ENCODE data around the gene FAM120AOS.
A peak's percentile ranks its signal among the peaks of the same experiment; 100 is the strongest.

FAM120AOS gene

DNA sequence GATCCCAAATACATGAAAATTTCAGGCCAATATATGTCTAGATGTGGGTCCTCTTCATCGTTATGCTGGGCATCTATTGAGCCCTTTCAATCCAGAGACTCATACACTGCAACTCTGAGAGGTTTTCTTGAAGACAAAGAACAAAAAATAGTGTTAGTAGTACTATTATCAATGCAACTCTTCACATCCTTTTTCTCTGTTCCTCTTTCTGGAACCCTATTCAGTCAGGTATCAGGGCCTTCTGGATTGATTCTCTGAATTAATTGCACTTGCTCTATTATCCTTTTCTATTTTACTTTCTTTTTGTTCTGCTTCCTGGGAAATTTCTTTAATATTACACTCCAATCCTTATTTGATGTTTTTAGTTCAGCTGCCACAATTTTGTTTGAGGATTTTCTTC, 20.4 kb downstream of the FAM120AOS start:
- H3K4me2 ChIP-seq (ENCODE audit: low read length): peak overlapping the region; percentile 12

DNA sequence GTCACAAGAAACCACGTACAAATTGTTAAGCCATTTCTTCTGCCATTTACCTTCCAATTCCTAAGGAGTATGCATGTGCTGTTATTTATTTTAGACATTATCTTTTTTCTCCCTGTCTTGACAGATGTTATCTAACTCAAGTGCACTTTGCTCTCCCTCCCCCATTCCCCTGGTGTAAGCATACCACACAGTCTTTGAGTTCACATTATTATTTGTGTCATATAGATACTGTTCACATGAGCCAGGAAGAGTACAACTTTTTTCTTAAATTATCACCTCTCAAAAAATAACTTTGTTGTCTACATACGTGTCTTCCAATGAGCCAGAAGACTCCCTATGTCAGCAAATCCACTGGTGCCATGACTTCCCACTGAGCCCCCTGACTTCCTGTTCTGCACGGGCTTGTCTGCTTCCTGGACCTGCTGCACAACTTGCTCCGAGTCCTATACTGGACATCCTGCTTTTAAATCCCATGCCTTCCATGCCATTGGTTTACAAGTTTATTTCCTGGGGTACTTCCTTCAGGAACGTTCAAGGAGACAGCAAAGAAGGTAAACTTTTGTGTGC, 21.8 kb downstream of the FAM120AOS start:
- no peak overlapping the region for H3K4me2 ChIP-seq (ENCODE audit: low read length)

More for the DNA sequence above, 20.4 kb downstream of the FAM120AOS start:
- H3K9me3 ChIP-seq (ENCODE audit: insufficient read depth, low read length): no peaks in the 10 kb centered on the region
- H4K20me1 ChIP-seq (ENCODE audit: insufficient read depth, low read length): no peaks in the 10 kb centered on the region
- no peak overlapping the region for H2AFZ ChIP-seq (ENCODE audit: low read depth, low read length)
- H3K4me1 ChIP-seq (ENCODE audit: low read length): peaks cover 8% of the 10 kb centered on the region
- no peaks in the 10 kb centered on the region for H3K27me3 ChIP-seq (ENCODE audit: low read depth, low read length)
- H3K79me2 ChIP-seq (ENCODE audit: low read length): no peaks in the 10 kb centered on the region
- H3K27ac ChIP-seq (ENCODE audit: low read length): no peak overlapping the region
- TF ChIP-seq, protein P1, sequence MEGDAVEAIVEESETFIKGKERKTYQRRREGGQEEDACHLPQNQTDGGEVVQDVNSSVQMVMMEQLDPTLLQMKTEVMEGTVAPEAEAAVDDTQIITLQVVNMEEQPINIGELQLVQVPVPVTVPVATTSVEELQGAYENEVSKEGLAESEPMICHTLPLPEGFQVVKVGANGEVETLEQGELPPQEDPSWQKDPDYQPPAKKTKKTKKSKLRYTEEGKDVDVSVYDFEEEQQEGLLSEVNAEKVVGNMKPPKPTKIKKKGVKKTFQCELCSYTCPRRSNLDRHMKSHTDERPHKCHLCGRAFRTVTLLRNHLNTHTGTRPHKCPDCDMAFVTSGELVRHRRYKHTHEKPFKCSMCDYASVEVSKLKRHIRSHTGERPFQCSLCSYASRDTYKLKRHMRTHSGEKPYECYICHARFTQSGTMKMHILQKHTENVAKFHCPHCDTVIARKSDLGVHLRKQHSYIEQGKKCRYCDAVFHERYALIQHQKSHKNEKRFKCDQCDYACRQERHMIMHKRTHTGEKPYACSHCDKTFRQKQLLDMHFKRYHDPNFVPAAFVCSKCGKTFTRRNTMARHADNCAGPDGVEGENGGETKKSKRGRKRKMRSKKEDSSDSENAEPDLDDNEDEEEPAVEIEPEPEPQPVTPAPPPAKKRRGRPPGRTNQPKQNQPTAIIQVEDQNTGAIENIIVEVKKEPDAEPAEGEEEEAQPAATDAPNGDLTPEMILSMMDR (IDR thresholded peaks at IDR 0.05; ENCODE audit: low read depth, low read length): no peak
- TF ChIP-seq EZH2phosphoT487 (IDR thresholded peaks at IDR 0.05; ENCODE audit: low read depth): no peak
- H3K4me3 ChIP-seq (ENCODE audit: low read length): no peak overlapping the region
- H3K36me3 ChIP-seq (replicated peaks; ENCODE audit: low read depth, low read length): no peaks in the 10 kb centered on the region
- H3K9ac ChIP-seq (ENCODE audit: low read length): no peak overlapping the region

DNA sequence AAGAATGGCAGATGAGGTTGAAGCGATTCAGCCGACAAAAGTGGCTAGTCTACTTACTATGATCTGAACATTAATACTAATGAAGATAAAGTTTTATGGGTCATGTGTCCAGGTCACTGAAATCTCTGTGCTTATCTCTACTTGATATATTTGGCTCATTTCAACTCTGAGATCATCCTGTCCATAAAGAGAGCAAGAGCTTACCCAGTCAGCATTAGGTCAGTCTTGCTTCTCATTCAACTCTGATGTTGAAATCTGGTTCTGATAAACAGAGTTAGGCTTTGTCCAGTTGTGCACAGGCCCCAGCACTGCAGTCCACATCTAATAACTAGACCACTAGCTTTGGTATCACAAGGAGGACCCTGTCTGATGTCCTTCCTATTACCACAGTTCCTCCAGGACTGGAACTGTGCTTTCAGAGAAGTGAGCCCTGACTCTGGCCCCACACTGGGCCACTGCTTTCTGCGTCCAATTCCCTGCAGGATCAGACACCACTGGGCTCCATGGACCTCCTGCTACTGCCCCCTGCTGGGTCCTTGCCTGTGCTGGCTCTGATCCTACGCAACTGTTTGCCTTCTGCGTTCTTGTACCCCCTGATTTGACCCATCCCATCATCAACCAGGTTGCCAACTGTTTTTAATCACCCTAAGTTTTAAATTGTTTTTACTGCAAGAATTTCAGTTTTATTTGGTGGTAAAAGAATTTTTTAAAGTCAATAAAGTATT, 25.6 kb downstream of the FAM120AOS start:
- no peaks in the 10 kb centered on the region for H4K20me1 ChIP-seq (ENCODE audit: insufficient read depth, low read length)
- H3K9ac ChIP-seq (ENCODE audit: low read length): no peak overlapping the region
- H3K4me1 ChIP-seq (ENCODE audit: low read length): peaks cover 2% of the 10 kb centered on the region
- H3K79me2 ChIP-seq (ENCODE audit: low read length): no peaks in the 10 kb centered on the region
- H3K9me3 ChIP-seq (ENCODE audit: insufficient read depth, low read length): no peaks in the 10 kb centered on the region; the same call in 1 of the 2 replicates
- no peak overlapping the region for H3K4me3 ChIP-seq (ENCODE audit: low read length)
- no peak overlapping the region for H2AFZ ChIP-seq (ENCODE audit: low read depth, low read length)
- no peak overlapping the region for H3K4me2 ChIP-seq (ENCODE audit: low read length)
- TF ChIP-seq, protein P1 (IDR thresholded peaks at IDR 0.05; ENCODE audit: low read depth, low read length): peak; percentile 17; the same call in 1 of the 2 replicates
- TF ChIP-seq EZH2phosphoT487 (IDR thresholded peaks at IDR 0.05; ENCODE audit: low read depth): no peak
- no peaks in the 10 kb centered on the region for H3K36me3 ChIP-seq (replicated peaks; ENCODE audit: low read depth, low read length)
- H3K27ac ChIP-seq (ENCODE audit: low read length): no peak overlapping the region
- 0 out of 2 replicates have a peak, but pooled peaks cover 8% of the 10 kb centered on the region for H3K27me3 ChIP-seq (ENCODE audit: low read depth, low read length)

More for the DNA sequence above, 21.8 kb downstream of the FAM120AOS start:
- TF ChIP-seq EZH2phosphoT487 (IDR thresholded peaks at IDR 0.05; ENCODE audit: low read depth): no peak
- TF ChIP-seq, protein P1 (IDR thresholded peaks at IDR 0.05; ENCODE audit: low read depth, low read length): no peak
- Histone ChIP-seq H3K9ac (ENCODE audit: low read length) (no peak overlapping the region), H2AFZ (ENCODE audit: low read depth, low read length) (no peak overlapping the region), H3K9me3 (ENCODE audit: insufficient read depth, low read length) (no peaks in the 10 kb centered on the region), H3K4me1 (ENCODE audit: low read length) (peaks cover 8% of the 10 kb centered on the region), H3K27me3 (ENCODE audit: low read depth, low read length) (no peaks in the 10 kb centered on the region), H3K79me2 (ENCODE audit: low read length) (no peaks in the 10 kb centered on the region), H3K36me3 (replicated peaks; ENCODE audit: low read depth, low read length) (no peaks in the 10 kb centered on the region), H3K27ac (ENCODE audit: low read length) (no peak overlapping the region), H4K20me1 (ENCODE audit: insufficient read depth, low read length) (no peaks in the 10 kb centered on the region), H3K4me3 (ENCODE audit: low read length) (no peak overlapping the region)

DNA sequence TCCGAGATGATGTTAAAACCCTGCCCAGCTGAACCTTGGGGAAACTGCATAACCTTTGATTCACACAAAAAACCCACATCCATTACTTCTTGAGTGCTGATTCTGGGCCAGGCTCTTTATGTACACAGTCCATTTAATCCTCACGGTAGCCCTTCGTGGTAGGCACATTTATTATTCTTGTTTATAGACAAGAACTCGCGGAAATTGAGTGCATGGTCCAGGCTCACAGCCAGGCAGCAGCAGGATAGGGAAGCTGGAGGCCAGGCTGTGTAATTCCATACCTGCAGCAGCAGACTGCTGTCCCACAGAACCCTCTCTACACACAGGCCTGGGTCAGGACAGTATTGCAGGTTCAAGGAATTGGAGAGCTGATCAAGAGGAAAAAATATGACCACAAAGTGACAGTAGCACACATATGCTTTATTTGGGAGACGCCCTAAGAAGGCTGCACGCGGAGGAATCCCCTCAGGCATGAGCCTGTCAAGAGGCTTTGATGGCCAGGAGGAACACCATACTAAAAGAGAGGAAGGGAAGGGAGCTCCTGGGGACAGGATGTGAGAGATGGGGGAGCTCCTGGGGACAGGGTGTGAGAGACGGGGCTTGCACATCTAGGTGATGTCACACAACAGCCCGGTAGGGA, 30.3 kb downstream of the FAM120AOS start:
- H3K4me1 ChIP-seq (ENCODE audit: low read length): no peaks in the 10 kb centered on the region
- H3K4me2 ChIP-seq (ENCODE audit: low read length): no peak overlapping the region
- 0 out of 2 replicates have a peak, but pooled peaks cover 8% of the 10 kb centered on the region for H3K27me3 ChIP-seq (ENCODE audit: low read depth, low read length)
- H3K36me3 ChIP-seq (replicated peaks; ENCODE audit: low read depth, low read length): no peaks in the 10 kb centered on the region
- H3K9me3 ChIP-seq (ENCODE audit: insufficient read depth, low read length): no peaks in the 10 kb centered on the region; the same call in 1 of the 2 replicates
- no peak overlapping the region for H2AFZ ChIP-seq (ENCODE audit: low read depth, low read length)
- H3K27ac ChIP-seq (ENCODE audit: low read length): no peak overlapping the region
- no peak overlapping the region for H3K4me3 ChIP-seq (ENCODE audit: low read length)
- no peak for TF ChIP-seq EZH2phosphoT487 (IDR thresholded peaks at IDR 0.05; ENCODE audit: low read depth)
- TF ChIP-seq, protein P1 (IDR thresholded peaks at IDR 0.05; ENCODE audit: low read depth, low read length): no peak
- H4K20me1 ChIP-seq (ENCODE audit: insufficient read depth, low read length): no peaks in the 10 kb centered on the region
- no peaks in the 10 kb centered on the region for H3K79me2 ChIP-seq (ENCODE audit: low read length)
- H3K9ac ChIP-seq (ENCODE audit: low read length): no peak overlapping the region

Data from OCI-LY3 (cell line).